Neural progenitor cell (in vitro differentiated cells): ENCODE measurements around the gene ENTREP3. TPM values are rescaled to one million over a fixed set of nuclear protein-coding genes. Genes with fewer than 3 reads are reported as not detected.
A peak's percentile ranks its signal among the peaks of the same experiment; 100 is the strongest.

Source experiments
- DNase-seq: peaks from one replicate; pipeline ENCODE4 v3.0.0-alpha.2; 2016; ENCODE audit warnings: low spot score
- H2AFZ ChIP-seq: fragments of 200-600 bp; sonication (generic); replicated peaks from 2 replicates; pipeline ENCODE4 v1.6.1; 2016; ENCODE audit warnings: antibody characterized with exemption
- H3F3A ChIP-seq: fragments of 200-600 bp; sonication (generic); 2 replicates; pipeline ENCODE4 v1.6.1; 2016; ENCODE audit warnings: antibody characterized with exemption, low read depth
- H3K27ac ChIP-seq: fragments of 200-600 bp; sonication (generic); 2 replicates; pipeline ENCODE4 v1.5.1; 2016; ENCODE audit warnings: mild to moderate bottlenecking
- H3K27me3 ChIP-seq: fragments of 200-600 bp; sonication (generic); 2 replicates; pipeline ENCODE4 v1.6.1; 2016; ENCODE audit warnings: mild to moderate bottlenecking, moderate library complexity
- H3K36me3 ChIP-seq: fragments of 200-600 bp; sonication (generic); 2 replicates; pipeline ENCODE4 v1.5.1; 2016
- H3K4me1 ChIP-seq: fragments of 200-600 bp; sonication (generic); 2 replicates; pipeline ENCODE4 v1.6.1; 2016; ENCODE audit warnings: mixed run types
- H3K4me2 ChIP-seq: fragments of 200-600 bp; sonication (generic); 2 replicates; pipeline ENCODE4 v1.6.1; 2016
- H3K4me3 ChIP-seq: fragments of 200-600 bp; sonication (generic); 2 replicates; pipeline ENCODE4 v1.5.1; 2016
- H3K79me2 ChIP-seq: fragments of 200-600 bp; sonication (generic); 2 replicates; pipeline ENCODE4 v1.6.1; 2016; ENCODE audit warnings: low read depth
- H3K9ac ChIP-seq: fragments of 200-600 bp; sonication (generic); 2 replicates; pipeline ENCODE4 v1.6.1; 2016
- H3K9me3 ChIP-seq: fragments of 200-600 bp; sonication (generic); 2 replicates; pipeline ENCODE4 v1.5.1; 2016; ENCODE audit warnings: low read depth
- H4K20me1 ChIP-seq: fragments of 200-600 bp; sonication (generic); 2 replicates; pipeline ENCODE4 v1.6.1; 2016; ENCODE audit warnings: low read depth
- H3K27ac Mint-ChIP-seq: 3 replicates; pipeline ENCODE4 v1.8.0; 2021; ENCODE audit warnings: mixed read lengths
- H3K27me3 Mint-ChIP-seq: 2 replicates; pipeline ENCODE4 v1.8.0; 2022; ENCODE audit warnings: low read depth, mild to moderate bottlenecking, inconsistent platforms, moderate library complexity, mixed read lengths; ENCODE audit not compliant: insufficient read depth
- H3K36me3 Mint-ChIP-seq: 3 replicates; pipeline ENCODE4 v1.8.0; 2021; ENCODE audit warnings: mixed read lengths
- H3K4me1 Mint-ChIP-seq: 3 replicates; pipeline ENCODE4 v1.8.0; 2021; ENCODE audit warnings: mixed read lengths
- H3K4me3 Mint-ChIP-seq: 3 replicates; pipeline ENCODE4 v1.8.0; 2021; ENCODE audit warnings: mild to moderate bottlenecking, moderate library complexity, mixed read lengths
- H3K9me3 Mint-ChIP-seq: 3 replicates; pipeline ENCODE4 v1.8.0; 2020; ENCODE audit warnings: mixed read lengths
- CTCF ChIP-seq: fragments of 200-600 bp; sonication (generic); IDR thresholded peaks from 2 replicates; pipeline ENCODE4 v1.5.1; 2017; ENCODE audit warnings: antibody characterized with exemption, mild to moderate bottlenecking
- EZH2 ChIP-seq: fragments of 200-600 bp; sonication (generic); IDR thresholded peaks from 2 replicates; pipeline ENCODE4 v1.6.1; 2017; ENCODE audit warnings: antibody characterized with exemption, mild to moderate bottlenecking, moderate library complexity
- EZH2phosphoT487 ChIP-seq: fragments of 200-600 bp; sonication (generic); IDR thresholded peaks from 2 replicates; pipeline ENCODE4 v1.6.1; 2017; ENCODE audit warnings: antibody characterized with exemption
- total RNA-seq: library from RNA; depleted of rRNA; stranded (reverse); fragments of >200 nt; gene quantifications from 2 replicates; pipeline ENCODE4 v1.2.3, GENCODE V29; 2015; ENCODE audit warnings: low replicate concordance

ENTREP3 gene
- 4.8 and 14.9 TPM in 2 replicates for total RNA-seq

DNA sequence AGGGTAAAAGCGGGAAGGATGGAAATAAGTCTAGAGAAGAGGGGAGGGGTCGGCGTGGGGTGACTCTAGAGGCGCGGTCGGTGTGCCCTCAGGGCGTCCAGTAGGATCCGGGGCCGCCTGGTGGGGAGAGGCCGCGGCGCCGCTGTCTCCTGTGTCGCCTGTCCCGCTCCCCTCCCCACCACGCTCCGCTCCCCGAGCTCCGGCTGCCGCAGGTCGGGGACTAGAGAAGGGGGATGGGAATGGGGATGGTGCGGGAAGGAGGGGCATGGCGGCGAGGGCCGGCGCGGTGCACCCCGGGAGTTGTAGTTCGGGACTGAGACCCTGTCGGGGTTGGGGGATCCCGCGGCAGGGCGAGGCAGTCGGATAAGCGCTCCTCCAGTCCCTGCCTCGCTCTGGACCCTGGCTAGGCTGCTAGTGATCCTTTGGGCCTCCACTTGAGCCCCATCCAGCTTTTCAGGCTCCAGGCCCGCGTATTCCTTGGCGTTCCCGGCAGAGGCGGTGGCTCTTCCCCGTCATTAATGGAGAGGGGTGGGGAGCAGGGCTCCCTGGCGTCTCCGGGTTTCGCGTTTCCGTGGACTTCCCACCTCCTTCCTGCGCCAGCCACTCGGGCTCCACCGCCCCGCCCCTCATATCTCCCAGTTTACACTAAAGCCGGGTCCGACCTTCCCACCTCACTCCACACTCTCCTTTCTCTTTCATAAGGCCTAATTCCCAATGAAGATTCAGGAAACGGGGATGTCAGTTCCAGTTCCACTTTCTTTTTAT lies at the start of gene ENTREP3:
Gene ENTREP3, minus strand, starts transcription at position 241 of the 765 bp plus-strand sequence. CDS start 606 bp downstream, outside the sequence.
- Mint-ChIP-seq H3K9me3 (no peaks in the 10 kb centered on the region), H3K4me1 (peaks cover 32% of the 10 kb centered on the region), H3K4me3 (peak within 1 kb of the TSS; percentile 91), H3K27me3 (peaks cover 9% of the 10 kb centered on the region), H3K27ac (peak within 1 kb of the TSS; percentile 58), H3K36me3 (peaks cover 19% of the 10 kb centered on the region)
- Histone ChIP-seq H3K9ac (peak within 1 kb of the TSS; percentile 72), H4K20me1 (no peaks in the 10 kb centered on the region), H3K79me2 (peaks cover 18% of the 10 kb centered on the region), H3K27me3 (no peaks in the 10 kb centered on the region), H3K4me2 (peak within 1 kb of the TSS; percentile 99), H3K9me3 (no peaks in the 10 kb centered on the region), H3K4me1 (peaks cover 15% of the 10 kb centered on the region), H2AFZ (peak within 1 kb of the TSS; percentile 53), H3F3A (peaks cover 30% of the 10 kb centered on the region), H3K27ac (no peak within 1 kb of the TSS), H3K4me3 (peak within 1 kb of the TSS; percentile 84), H3K36me3 (no peaks in the 10 kb centered on the region)
- DNase-seq: peak; percentile 95
- TF ChIP-seq EZH2: no peak
- peak; percentile 24 for TF ChIP-seq CTCF
- no peak for TF ChIP-seq EZH2phosphoT487

GRCh38 chr1:155304558-155305063 lies 49.3 kb upstream of the ENTREP3 start:
- Histone ChIP-seq H2AFZ (no peak overlapping the region), H3K27ac (no peak overlapping the region), H3K4me2 (no peak overlapping the region), H3K4me1 (peaks cover 3% of the 10 kb centered on the region), H3F3A (peaks cover 22% of the 10 kb centered on the region), H3K27me3 (no peaks in the 10 kb centered on the region), H3K9me3 (no peaks in the 10 kb centered on the region), H4K20me1 (no peaks in the 10 kb centered on the region), H3K4me3 (no peak overlapping the region), H3K79me2 (peaks cover 9% of the 10 kb centered on the region), H3K9ac (no peak overlapping the region), H3K36me3 (no peaks in the 10 kb centered on the region)
- no peak for TF ChIP-seq EZH2phosphoT487
- TF ChIP-seq EZH2: no peak
- no peak for TF ChIP-seq CTCF
- DNase-seq: no peak
- Mint-ChIP-seq H3K36me3 (no peaks in the 10 kb centered on the region), H3K27ac (peak overlapping the region; percentile 88), H3K4me1 (peaks cover 28% of the 10 kb centered on the region), H3K27me3 (peaks cover 7% of the 10 kb centered on the region), H3K9me3 (no peaks in the 10 kb centered on the region), H3K4me3 (no peak overlapping the region)

DNA sequence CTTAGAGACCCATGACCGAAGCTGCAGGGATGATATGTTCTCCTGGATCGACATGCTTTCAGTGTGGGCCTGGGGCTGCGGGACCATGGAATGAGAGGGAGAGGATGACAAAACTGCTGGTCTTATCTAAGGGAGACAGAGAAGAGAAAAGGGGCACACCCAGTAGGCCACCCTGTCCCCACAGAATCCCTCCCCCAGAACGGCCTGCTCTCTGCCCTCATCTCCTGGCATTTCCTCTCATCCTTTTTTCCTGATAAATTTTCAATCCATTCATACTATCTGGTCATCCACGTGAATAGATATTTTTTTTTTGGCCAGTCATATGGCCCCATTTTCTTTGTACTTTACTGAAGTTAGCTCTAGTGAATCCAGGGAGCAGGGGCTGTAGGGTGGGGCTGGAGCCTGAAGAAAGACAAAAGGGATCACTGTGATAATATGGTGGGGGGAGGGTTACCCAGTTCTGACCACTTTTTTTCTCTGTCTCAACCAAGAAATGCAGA lies 46.1 kb upstream of the ENTREP3 start, which contains the start of gene PKLR:
Gene PKLR, minus strand, starts transcription at position 97 of the 500 bp plus-strand sequence. Its CDS starts 43 bp downstream, at position 54.
- Mint-ChIP-seq H3K9me3 (no peaks in the 10 kb centered on the region), H3K27ac (peak within 1 kb of the TSS; percentile 27), H3K27me3 (peaks cover 11% of the 10 kb centered on the region), H3K4me3 (peak within 1 kb of the TSS; percentile 44), H3K4me1 (peaks cover 15% of the 10 kb centered on the region), H3K36me3 (no peaks in the 10 kb centered on the region)
- Histone ChIP-seq H3K36me3 (no peaks in the 10 kb centered on the region), H3K27me3 (peaks cover 14% of the 10 kb centered on the region), H4K20me1 (no peaks in the 10 kb centered on the region), H3K27ac (no peak within 1 kb of the TSS), H3K4me1 (no peaks in the 10 kb centered on the region), H3K9me3 (no peaks in the 10 kb centered on the region), H3K9ac (no peak within 1 kb of the TSS), H3F3A (no peaks in the 10 kb centered on the region), H2AFZ (peak within 1 kb of the TSS; percentile 50), H3K4me3 (no peak within 1 kb of the TSS), H3K4me2 (no peak within 1 kb of the TSS), H3K79me2 (no peaks in the 10 kb centered on the region)
- DNase-seq: no peak
- no peak for TF ChIP-seq CTCF
- TF ChIP-seq EZH2: no peak
- no peak for TF ChIP-seq EZH2phosphoT487
